ENCODE results near the gene PCDHB11.
"Not testable (repeated sequence)": the region's sequence is repeated elsewhere in the genome, so short reads cannot be mapped to it uniquely, and the experiment has no call there.

Gene PCDHB11

DNA sequence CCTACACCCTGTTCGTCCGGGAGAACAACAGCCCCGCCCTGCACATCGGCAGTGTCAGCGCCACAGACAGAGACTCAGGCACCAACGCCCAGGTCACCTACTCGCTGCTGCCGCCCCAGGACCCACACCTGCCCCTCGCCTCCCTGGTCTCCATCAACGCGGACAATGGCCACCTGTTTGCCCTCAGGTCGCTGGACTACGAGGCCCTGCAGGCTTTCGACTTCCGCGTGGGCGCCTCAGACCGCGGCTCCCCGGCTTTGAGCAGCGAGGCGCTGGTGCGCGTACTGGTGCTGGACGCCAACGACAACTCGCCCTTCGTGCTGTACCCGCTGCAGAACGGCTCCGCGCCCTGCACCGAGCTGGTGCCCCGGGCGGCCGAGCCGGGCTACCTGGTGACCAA, 10.7 kb upstream of the PCDHB11 start:
- DNase-seq, result not testable (repeated sequence)

GRCh38 chr5:141189131-141189530, 10.3 kb upstream of the PCDHB11 start:
- not testable (repeated sequence) for DNase-seq

DNA sequence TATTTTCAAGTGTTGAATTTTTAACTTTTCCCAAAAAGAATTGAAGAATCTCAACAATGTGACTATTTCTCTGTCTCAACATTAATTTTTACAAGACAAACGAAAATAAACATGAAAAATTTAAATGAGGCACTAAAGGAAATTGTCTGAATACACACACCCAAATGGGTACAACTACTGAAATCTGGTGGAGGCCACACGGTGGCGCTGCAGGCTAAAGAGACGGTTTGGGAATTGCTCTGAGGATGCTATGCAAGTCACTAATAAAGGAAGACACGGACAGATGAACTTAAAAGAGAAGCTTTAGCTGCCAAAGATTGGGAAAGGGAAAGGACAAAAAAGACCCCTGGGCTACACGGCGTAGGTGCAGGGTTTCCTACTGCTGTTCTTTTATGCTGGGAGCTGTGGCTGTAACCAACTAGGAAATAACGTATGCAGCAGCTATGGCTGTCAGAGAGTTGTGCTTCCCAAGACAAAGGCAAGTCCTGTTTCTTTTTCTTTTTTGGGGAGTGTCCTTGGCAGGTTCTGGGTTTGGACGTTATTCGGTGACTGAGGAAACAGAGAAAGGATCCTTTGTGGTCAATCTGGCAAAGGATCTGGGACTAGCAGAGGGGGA, 7.2 kb upstream of the PCDHB11 start, which contains the start of gene PCDHB10:
TSS of gene PCDHB10 (plus strand) at position 244 of the 616 bp plus-strand sequence. CDS start at position 444, 200 bp downstream.
- DNase-seq, result no peak

DNA sequence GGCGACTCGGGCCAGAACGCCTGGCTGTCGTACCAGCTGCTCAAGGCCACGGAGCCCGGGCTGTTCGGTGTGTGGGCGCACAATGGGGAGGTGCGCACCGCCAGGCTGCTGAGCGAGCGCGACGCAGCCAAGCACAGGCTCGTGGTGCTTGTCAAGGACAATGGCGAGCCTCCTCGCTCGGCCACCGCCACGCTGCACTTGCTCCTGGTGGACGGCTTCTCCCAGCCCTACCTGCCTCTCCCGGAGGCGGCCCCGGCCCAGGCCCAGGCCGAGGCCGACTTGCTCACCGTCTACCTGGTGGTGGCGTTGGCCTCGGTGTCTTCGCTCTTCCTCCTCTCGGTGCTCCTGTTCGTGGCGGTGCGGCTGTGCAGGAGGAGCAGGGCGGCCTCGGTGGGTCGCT, 5.1 kb upstream of the PCDHB11 start:
- not testable (repeated sequence) for DNase-seq

DNA sequence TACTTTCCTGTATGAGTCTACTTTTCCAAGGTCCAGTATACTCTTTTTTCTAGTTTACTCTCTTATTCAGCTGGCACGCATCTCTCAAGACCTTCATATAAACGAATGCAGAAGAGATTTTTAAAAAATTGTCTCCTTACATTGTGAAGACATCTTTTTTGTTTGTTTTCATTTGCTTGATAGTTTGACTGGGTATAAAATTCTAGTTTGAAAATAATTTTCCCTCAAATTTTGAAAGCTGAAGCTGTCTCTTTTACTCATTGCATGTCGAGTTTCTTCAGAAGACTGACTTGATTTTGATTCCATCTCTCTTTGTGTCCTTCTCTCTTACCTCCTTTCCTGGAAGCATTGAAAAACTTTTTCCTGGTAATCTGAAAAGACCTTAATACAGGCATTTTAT, 3.1 kb upstream of the PCDHB11 start:
- DNase-seq, result no peak

GRCh38 chr5:141201126-141201525, 1.7 kb downstream of the PCDHB11 start:
- DNase-seq, result not testable (repeated sequence)

GRCh38 chr5:141201646-141202045, 2.2 kb downstream of the PCDHB11 start:
- not testable (repeated sequence) for DNase-seq

- no peak for DNase-seq
Observed at GRCh38 chr5:141208478-141208877, 9.1 kb downstream of the PCDHB11 start, which contains the start of gene PCDHB12. TSS of gene PCDHB12 (plus strand) at chr5:141208719. CDS start at chr5:141208908, 189 bp downstream.

- not testable (repeated sequence) for DNase-seq
Observed at GRCh38 chr5:141210281-141210680, 10.9 kb downstream of the PCDHB11 start.

- not testable (repeated sequence) for DNase-seq
Observed at GRCh38 chr5:141210849-141211248, 11.4 kb downstream of the PCDHB11 start.

DNA sequence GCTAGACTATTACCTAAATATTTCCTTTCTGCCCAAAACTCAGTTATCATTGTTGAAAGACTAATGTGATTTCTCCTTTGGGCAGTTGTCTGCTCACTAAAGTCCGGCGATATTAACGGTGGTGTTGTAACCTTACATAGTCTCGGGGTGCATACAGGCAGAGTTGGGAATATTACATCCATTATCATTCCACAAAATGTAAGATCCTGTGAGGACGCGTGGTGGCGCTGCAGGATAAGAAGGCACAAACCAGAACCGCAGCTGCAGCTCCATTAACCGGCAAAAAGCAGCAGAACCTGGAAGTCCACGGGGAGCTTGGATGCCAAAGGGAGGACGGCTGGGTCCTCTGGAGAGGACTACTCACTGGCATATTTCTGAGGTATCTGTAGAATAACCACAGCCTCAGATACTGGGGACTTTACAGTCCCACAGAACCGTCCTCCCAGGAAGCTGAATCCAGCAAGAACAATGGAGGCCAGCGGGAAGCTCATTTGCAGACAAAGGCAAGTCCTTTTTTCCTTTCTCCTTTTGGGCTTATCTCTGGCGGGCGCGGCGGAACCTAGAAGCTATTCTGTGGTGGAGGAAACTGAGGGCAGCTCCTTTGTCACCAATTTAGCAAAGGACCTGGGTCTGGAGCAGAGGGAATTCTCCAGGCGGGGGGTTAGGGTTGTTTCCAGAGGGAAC, 14.4 kb downstream of the PCDHB11 start, which contains the start of gene PCDHB13:
TSS of gene PCDHB13 (plus strand) at position 264 of the 684 bp plus-strand sequence. CDS start at position 469, 205 bp downstream.
- not testable (repeated sequence) for DNase-seq

DNA sequence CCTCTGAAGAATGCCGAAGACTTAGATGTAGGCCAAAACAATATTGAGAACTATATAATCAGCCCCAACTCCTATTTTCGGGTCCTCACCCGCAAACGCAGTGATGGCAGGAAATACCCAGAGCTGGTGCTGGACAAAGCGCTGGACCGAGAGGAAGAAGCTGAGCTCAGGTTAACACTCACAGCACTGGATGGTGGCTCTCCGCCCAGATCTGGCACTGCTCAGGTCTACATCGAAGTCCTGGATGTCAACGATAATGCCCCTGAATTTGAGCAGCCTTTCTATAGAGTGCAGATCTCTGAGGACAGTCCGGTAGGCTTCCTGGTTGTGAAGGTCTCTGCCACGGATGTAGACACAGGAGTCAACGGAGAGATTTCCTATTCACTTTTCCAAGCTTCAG, 15.2 kb downstream of the PCDHB11 start:
- DNase-seq, result not testable (repeated sequence)

- not testable (repeated sequence) for DNase-seq
Observed at GRCh38 chr5:141215504-141215903, 16.1 kb downstream of the PCDHB11 start.

DNA sequence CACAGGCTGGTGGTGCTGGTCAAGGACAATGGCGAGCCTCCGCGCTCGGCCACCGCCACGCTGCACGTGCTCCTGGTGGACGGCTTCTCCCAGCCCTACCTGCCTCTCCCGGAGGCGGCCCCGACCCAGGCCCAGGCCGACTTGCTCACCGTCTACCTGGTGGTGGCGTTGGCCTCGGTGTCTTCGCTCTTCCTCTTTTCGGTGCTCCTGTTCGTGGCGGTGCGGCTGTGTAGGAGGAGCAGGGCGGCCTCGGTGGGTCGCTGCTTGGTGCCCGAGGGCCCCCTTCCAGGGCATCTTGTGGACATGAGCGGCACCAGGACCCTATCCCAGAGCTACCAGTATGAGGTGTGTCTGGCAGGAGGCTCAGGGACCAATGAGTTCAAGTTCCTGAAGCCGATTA, 16.6 kb downstream of the PCDHB11 start:
- DNase-seq, result not testable (repeated sequence)

GRCh38 chr5:141223112-141223783, 23.8 kb downstream of the PCDHB11 start, which contains the start of gene PCDHB14:
TSS of gene PCDHB14 (plus strand) at chr5:141223343. CDS start at chr5:141223506, 163 bp downstream.
- DNase-seq, result no peak

GRCh38 chr5:141224844-141225243, 25.4 kb downstream of the PCDHB11 start:
- DNase-seq, result not testable (repeated sequence)

- DNase-seq, result not testable (repeated sequence)
Observed at GRCh38 chr5:141225421-141225820, 26.0 kb downstream of the PCDHB11 start.

- no peak for DNase-seq
Observed at GRCh38 chr5:141234109-141234667, 34.8 kb downstream of the PCDHB11 start.

DNA sequence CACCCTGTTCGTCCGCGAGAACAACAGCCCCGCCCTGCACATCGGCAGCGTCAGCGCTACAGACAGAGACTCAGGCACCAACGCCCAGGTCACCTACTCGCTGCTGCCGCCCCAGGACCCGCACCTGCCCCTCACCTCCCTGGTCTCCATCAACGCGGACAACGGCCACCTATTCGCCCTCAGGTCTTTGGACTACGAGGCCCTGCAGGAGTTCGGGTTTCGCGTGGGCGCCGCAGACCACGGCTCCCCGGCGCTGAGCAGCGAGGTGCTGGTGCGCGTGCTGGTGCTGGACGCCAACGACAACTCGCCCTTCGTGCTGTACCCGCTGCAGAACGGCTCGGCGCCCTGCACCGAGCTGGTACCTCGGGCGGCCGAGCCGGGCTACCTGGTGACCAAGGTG, 36.5 kb downstream of the PCDHB11 start:
- DNase-seq, result not testable (repeated sequence)

- no peak for DNase-seq
Observed at GRCh38 chr5:141236516-141237313, 37.3 kb downstream of the PCDHB11 start.

GRCh38 chr5:141241496-141241895, 42.1 kb downstream of the PCDHB11 start:
- DNase-seq, result no peak

DNA sequence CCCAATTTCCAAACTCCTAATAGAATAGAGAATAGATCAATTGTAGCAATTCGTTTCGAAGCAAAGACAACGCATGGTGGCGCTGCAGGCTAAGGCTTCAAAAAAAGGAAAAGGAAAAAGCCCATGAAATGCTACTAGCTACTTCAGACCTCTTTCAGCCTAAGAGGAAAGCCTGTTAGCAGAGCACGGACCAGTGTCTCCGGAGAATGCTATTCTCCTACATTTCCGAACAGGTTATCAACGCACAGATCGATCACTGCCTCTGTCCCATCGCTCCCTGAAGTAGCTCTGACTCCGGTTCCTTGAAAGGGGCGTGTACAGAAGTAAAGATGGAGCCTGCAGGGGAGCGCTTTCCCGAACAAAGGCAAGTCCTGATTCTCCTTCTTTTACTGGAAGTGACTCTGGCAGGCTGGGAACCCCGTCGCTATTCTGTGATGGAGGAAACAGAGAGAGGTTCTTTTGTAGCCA, 45.9 kb downstream of the PCDHB11 start, which contains the start of gene PCDHB15:
TSS of gene PCDHB15 (plus strand) at position 146 of the 468 bp plus-strand sequence. CDS start at position 330, 184 bp downstream.
- DNase-seq, result no peak

All from effector CD4-positive, alpha-beta T cell (primary cell).